Cardiac muscle cell (in vitro differentiated cells and primary cell): ENCODE results near the gene GRIN3A. TPM values are rescaled to one million over a fixed set of nuclear protein-coding genes. Genes with fewer than 3 reads are reported as not detected.

Experiments used
- DNase-seq, 2 donors: peaks; one replicate each; pipeline versions ENCODE4 v3.0.0 to v3.0.0-alpha.2; 2010 to 2017; ENCODE audit warnings: low read depth in 1 of 2, low spot score in 1 of 2
- H3K27ac ChIP-seq: fragments of 200-600 bp; sonication (generic); 2 replicates; pipeline ENCODE4 v1.5.1; 2016
- H3K27me3 ChIP-seq: fragments of 200-600 bp; sonication (generic); 2 replicates; pipeline ENCODE4 v1.6.0; 2016; ENCODE audit warnings: control low read depth
- H3K36me3 ChIP-seq: fragments of 200-600 bp; sonication (generic); 2 replicates; pipeline ENCODE4 v1.5.1; 2016; ENCODE audit warnings: control low read depth
- H3K4me1 ChIP-seq: fragments of 200-600 bp; sonication (generic); 2 replicates; pipeline ENCODE4 v1.8.1; 2017; ENCODE audit warnings: low read depth, mild to moderate bottlenecking, mixed run types
- H3K4me3 ChIP-seq: fragments of 200-600 bp; sonication (generic); 2 replicates; pipeline ENCODE4 v1.5.1; 2016; ENCODE audit warnings: mild to moderate bottlenecking
- H3K9me3 ChIP-seq: fragments of 200-600 bp; sonication (generic); 2 replicates; pipeline ENCODE4 v1.5.1; 2017; ENCODE audit warnings: low read depth, mild to moderate bottlenecking, control low read depth
- CTCF ChIP-seq: IDR thresholded peaks from 2 replicates; pipeline ENCODE4 v1.5.1; 2012; ENCODE audit warnings: low read depth, mild to moderate bottlenecking, low read length
- polyA plus RNA-seq: library from polyadenylated mRNA; unstranded; fragments of >200 nt; fragmentation: Nextera tagmentation; extraction: Ambion mirVana; gene quantifications from 2 replicates; pipeline ENCODE4 v1.2.1, GENCODE V29; 2016
- total RNA-seq: library from RNA; depleted of rRNA; stranded (reverse); fragments of >200 nt; gene quantifications from 2 replicates; pipeline ENCODE4 v1.2.3, GENCODE V29; 2016

GRIN3A gene
- total RNA-seq (not detected in 2 replicates), polyA plus RNA-seq (not detected in 2 replicates)

- Histone ChIP-seq H3K4me1 (no peaks in the 10 kb centered on the region), H3K9me3 (no peaks in the 10 kb centered on the region), H3K27ac (no peak within 1 kb of the TSS), H3K36me3 (no peaks in the 10 kb centered on the region), H3K27me3 (peaks cover 67% of the 10 kb centered on the region), H3K4me3 (peak within 1 kb of the TSS; percentile 36)
- DNase-seq: peak in 1 of 2 donors; percentile 21
- no peak for TF ChIP-seq CTCF
These were observed at the start of gene GRIN3A for GRCh38 chr9:101738566-101739183. GRIN3A (minus strand) TSS chr9:101738647; CDS start chr9:101737979, 668 bp downstream.

- no peak for TF ChIP-seq CTCF
- no peak for DNase-seq
These were observed 49.4 kb upstream of the GRIN3A start for GRCh38 chr9:101787891-101788290.

GRCh38 chr9:101778332-101778731 lies 39.9 kb upstream of the GRIN3A start:
- no peak overlapping the region for H3K4me3 ChIP-seq
- DNase-seq: no peak
- no peaks in the 10 kb centered on the region for H3K36me3 ChIP-seq
- no peaks in the 10 kb centered on the region for H3K27me3 ChIP-seq
- TF ChIP-seq CTCF: no peak
- H3K4me1 ChIP-seq: no peaks in the 10 kb centered on the region
- H3K9me3 ChIP-seq: no peaks in the 10 kb centered on the region
- no peak overlapping the region for H3K27ac ChIP-seq

More at GRCh38 chr9:101787891-101788290, 49.4 kb upstream of the GRIN3A start:
- Histone ChIP-seq H3K9me3 (no peaks in the 10 kb centered on the region), H3K27me3 (no peaks in the 10 kb centered on the region), H3K4me1 (no peaks in the 10 kb centered on the region), H3K4me3 (no peak overlapping the region), H3K27ac (no peak overlapping the region), H3K36me3 (no peaks in the 10 kb centered on the region)

- Histone ChIP-seq H3K27ac (no peak overlapping the region), H3K4me3 (no peak overlapping the region), H3K9me3 (no peaks in the 10 kb centered on the region), H3K4me1 (no peaks in the 10 kb centered on the region), H3K36me3 (no peaks in the 10 kb centered on the region), H3K27me3 (no peaks in the 10 kb centered on the region)
- no peak for DNase-seq
- TF ChIP-seq CTCF: no peak
These were observed 26.0 kb upstream of the GRIN3A start for GRCh38 chr9:101764472-101764871.

- H3K4me3 ChIP-seq: no peak overlapping the region
- no peak overlapping the region for H3K27ac ChIP-seq
- H3K4me1 ChIP-seq: no peaks in the 10 kb centered on the region
- TF ChIP-seq CTCF: no peak
- no peaks in the 10 kb centered on the region for H3K36me3 ChIP-seq
- H3K9me3 ChIP-seq: no peaks in the 10 kb centered on the region
- H3K27me3 ChIP-seq: no peaks in the 10 kb centered on the region
- DNase-seq: no peak
These were observed 20.0 kb upstream of the GRIN3A start for GRCh38 chr9:101758304-101758930.
